GM21381 (cell line): Measurements from ENCODE around the gene TCERG1L.
"Not testable (repeated sequence)": the region's sequence is repeated elsewhere in the genome, so short reads cannot be mapped to it uniquely, and the experiment has no call there.

ENCODE experiments used
- ATAC-seq: cut with Tn5 transposase; IDR thresholded peaks from one replicate; pipeline ENCODE4 v1.9.1; 2021; ENCODE audit warnings: mild to moderate bottlenecking, moderate library complexity; ENCODE audit not compliant: unreplicated experiment

Gene TCERG1L, protein sequence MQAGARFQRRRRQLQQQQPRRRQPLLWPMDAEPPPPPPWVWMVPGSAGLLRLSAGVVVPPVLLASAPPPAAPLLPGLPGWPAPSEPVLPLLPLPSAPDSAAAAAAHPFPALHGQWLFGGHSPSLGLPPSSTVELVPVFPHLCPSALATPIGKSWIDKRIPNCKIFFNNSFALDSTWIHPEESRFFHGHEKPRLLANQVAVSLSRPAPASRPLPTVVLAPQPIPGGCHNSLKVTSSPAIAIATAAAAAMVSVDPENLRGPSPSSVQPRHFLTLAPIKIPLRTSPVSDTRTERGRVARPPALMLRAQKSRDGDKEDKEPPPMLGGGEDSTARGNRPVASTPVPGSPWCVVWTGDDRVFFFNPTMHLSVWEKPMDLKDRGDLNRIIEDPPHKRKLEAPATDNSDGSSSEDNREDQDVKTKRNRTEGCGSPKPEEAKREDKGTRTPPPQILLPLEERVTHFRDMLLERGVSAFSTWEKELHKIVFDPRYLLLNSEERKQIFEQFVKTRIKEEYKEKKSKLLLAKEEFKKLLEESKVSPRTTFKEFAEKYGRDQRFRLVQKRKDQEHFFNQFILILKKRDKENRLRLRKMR

DNA sequence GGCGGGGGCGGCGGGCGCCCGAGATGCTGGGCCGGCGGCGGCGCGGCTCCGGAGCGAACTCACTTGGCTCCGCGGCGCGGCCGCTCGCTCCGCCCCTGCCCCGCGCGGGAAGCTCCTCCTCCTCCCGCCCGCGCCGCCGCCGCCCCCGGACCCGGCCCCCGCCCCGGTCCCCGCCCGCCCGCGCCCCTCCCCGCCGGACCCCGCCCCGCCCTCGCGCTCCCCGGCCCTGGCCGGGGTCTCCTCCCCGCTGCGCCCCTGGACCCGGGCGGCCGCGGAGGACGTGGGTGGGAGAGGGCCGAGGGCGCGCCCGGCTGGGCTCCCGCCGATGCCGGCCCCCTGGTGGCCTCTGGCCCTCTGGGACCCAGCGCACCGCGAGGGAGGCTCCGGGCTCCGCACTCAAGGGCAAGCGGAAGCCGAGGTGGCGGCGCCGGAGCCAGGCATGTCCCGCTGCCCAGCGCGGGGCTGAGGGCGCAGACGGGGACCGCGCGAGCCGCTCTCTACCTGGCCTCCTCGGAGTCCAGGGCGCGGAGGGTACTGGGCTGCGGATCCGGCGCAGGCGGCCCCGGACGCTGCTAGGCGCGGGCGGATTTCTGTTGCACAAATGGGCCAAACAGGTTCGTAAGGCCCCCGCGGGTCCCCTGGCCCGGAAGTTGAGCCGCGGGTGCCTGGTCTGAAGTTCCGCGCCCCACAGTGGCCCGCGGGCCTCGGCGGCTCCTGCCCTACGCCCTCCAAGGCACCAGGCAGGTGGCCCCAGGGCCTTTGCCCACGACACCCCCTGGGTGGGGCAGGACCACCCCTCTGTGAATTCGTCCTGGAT, at the start of gene TCERG1L:
TSS of gene TCERG1L (minus strand) at position 61 of the 817 bp plus-strand sequence. CDS start 86 bp downstream, outside the sequence.
- ATAC-seq, result no peak

DNA sequence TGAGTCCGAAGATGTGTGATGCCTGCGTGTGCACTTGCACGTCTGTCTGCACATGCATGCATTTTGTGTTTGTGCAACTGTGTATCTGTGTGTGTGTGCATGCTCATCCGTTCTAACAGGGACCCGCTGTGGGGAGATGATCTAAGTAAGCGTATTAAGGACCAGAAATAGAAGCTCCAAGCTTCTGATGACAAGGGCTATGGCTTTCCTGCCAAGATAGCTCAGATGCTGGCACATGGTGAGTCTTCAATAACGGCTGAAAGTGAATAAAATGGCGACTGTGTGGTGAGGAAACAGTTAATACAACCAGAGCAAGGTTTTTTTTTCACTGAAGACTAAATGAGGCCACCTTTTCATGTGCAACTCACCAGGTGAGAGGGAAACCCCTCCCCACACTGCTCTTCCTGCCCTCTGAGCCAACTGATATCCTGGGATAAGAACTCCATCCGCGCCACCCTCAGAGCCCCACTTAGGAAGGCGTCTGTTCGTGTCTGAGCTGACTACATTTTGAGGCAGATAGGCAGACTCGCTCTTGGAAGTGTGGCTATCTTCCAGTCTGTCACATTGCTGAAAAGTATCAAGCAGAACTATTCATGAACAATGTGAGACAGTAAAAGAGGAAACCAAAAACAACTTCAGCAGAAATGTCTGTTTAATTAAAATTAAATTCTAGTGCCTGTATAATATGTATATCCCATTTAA, 47.4 kb upstream of the TCERG1L start:
- no peak for ATAC-seq

DNA sequence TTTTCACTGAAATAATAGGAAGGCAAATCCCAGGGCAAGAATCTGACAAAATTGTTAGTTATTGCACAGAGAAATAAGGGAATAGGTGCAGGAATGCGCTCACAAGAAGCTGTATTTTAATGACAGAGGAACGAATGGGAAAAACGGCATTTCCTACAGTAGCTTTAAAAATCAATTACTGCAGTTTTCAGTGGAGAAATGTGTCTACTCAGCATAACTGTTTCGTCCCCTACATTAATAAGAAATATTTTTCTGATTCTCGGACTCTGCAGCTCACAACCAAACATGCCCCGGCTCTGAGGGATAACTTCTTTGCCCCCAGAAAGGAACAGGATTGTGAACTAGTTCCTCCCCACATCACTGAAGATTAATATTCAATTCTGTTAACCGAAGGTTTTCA, 44.9 kb upstream of the TCERG1L start:
- ATAC-seq, result no peak

DNA sequence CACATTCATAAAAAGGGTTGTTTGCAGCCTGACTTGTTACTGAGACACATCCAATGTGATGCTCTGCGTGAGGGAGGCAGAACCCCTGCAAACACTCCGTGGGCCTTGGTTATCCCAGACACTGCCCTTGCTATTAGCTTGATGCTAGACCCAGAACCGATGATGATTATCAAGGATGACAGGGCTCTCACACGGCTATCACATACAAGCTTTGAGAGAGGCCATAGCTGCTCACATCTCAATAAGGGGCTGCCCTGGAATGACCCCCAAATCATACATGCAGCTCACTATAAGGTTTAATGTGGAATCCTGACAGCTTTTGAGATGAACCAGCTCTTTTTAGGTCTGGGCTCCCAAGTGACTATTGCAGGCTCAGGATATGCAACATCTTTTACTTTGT, 44.4 kb upstream of the TCERG1L start:
- ATAC-seq, result no peak

- no peak for ATAC-seq
These were observed 43.5 kb upstream of the TCERG1L start for GRCh38 chr10:131355056-131355455.

DNA sequence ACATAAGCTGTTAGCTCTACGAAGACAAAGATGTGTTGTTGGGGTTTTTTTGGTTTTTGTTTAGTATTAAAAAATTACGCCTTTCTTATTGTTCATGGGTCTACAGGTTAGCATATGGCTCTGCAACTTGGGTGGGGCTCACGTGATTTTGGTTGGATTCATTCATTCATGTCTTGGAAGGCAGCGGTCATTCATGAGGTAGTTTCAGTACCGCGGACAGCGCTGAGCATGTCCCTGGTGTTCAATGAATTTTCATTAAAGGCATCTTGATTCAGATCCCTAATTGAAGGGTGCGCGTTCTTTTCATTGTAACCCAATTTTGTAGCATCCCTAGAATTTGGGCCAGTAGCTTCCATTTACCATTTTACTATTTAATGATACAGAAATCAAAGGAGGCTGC, 42.9 kb upstream of the TCERG1L start:
- no peak for ATAC-seq

DNA sequence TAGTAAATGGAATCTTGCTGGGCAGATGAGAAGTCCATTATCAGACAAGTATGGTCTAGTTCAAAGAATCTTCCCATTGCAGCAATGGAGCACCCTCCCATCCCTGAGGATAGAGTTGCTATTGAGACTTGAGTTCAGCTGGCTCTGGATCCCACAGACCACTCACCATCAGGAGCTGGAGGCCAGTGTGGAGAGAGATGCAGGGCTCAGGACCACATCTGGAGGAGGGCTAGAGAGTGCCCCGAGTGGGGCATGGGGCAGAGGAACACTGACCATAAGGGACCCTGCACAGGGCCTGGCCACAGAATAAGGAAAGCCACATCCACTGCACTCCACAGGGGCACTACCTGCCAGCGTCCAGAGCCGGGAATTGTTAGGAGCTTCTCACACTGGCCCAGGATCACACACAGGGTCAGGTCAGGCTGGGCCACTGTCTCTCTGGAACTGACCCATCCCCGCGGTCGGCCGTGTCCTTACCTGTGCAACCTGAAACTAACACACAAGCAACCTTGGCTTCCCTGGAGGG, 41.3 kb upstream of the TCERG1L start:
- no peak for ATAC-seq

DNA sequence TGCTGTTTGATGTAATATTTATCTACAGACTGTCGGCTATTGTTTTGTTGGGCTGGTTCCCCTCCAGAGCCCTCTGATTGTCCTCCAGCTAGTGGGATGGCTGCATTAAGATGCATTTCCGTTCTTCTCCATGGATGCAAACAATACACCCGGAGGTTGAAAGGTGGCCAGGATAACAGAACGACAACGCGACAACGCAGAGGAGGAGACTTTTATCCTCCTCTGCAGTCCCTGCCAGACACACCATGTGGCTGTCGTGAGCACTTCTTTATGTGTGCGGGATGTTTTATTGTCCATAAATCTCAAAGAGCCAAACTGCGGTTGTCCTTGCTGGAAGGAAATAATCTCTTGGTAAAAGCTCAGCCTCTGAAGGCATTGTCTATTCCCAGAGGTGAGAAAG, 39.1 kb upstream of the TCERG1L start:
- no peak for ATAC-seq

DNA sequence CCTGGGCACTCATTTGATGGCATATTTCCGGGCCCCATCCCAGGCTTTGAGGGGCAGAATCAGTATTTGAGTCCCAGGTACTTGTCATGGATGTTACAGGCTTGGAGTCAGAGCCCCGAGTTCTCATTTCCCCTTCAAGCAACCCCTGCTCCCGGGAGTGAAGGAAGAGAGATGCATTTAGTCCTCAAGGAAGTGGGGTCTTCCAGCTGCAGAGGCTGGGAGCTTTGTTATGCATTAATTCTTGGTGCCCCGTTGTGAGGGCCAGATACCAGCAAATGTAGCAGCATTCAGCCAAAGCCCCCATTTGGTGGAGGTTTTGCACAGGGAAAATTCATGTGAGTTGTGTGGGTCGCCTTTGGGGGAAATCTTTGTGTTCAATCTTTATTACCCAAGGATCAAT, 38.7 kb upstream of the TCERG1L start:
- ATAC-seq, result no peak

DNA sequence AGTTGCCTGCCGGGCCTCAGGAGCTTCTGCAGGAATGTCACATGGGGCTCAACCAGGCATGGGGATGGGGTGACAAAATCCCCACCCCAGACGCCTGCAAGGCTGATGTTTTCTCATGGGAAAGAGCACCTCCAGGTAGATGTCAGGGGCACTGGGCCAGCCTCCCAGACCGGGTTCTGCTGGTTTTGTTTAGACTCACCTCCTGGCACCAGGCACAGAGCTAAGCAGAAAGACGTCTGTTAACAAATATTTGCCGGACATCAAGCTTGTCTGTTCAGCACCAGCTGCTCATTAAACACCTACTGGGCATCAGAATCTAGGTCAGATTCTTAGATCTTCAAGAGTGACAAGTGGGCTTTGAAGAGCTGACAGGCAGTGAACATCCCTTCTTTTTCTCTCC, 34.9 kb upstream of the TCERG1L start:
- ATAC-seq, result no peak

- ATAC-seq, result no peak
These were observed 34.2 kb upstream of the TCERG1L start for GRCh38 chr10:131345691-131346090.

GRCh38 chr10:131344747-131345146, 33.2 kb upstream of the TCERG1L start:
- no peak for ATAC-seq

DNA sequence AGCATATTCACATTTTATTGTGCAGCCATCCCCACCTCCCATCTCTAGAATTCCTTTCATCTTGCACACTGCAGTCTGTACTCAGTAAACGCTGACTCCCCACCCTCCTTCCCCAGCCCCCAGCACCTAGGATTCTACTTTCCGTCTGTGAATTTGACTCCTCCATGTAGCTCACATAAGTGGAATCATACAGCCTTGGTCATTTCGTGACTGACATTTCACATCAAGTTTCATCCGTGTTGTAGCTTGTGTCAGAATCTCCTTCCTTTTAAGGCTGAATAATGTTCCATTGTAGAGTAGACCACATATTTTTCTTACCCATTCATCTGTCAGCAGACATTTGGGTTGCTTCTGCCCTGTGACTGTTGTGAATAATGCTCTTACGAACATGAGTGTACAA, 26.2 kb upstream of the TCERG1L start:
- no peak for ATAC-seq

DNA sequence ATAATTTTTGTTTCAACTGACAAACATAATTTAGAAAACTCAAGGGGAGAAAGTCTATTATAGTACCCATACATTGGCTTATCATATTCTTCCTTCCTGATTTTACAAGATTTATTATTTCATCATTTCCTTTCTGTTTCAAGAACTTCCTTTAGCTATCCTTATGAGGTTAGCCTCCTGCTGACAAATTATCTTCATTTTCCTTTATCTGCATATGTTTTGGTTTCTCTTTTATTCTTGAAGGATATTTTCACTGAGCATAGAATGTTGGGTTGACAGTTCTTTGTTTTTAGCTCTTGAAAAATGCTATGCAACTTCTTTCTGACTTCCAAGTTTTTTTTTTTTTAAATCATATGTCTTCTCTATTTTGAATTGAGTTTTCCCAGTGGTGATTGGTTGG, 21.3 kb upstream of the TCERG1L start:
- ATAC-seq, result no peak

- no peak for ATAC-seq
These were observed 12.4 kb upstream of the TCERG1L start for GRCh38 chr10:131323880-131324279.

DNA sequence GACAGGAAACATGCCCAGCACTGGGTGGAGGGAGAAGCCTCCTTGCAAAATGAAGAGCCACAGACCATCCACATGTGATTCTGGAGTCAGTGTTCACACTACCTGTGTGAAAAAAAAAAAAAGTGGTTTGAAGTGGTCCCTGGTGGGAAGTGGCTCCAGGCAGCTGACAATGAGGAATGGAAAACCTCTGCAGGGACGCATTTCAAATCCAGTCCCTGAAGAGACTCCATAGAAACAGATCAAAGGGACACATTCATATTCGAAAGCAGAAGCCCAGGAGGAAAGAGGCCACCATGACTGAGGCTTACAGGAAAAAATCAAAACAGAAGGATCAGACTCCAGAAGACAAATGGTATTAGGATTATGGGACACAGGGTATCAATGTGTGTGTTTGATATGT, 11.5 kb upstream of the TCERG1L start:
- no peak for ATAC-seq

GRCh38 chr10:131322575-131322974, 11.1 kb upstream of the TCERG1L start:
- ATAC-seq, result not testable (repeated sequence)

- ATAC-seq, result no peak
These were observed 9.5 kb upstream of the TCERG1L start for GRCh38 chr10:131320860-131321604.

DNA sequence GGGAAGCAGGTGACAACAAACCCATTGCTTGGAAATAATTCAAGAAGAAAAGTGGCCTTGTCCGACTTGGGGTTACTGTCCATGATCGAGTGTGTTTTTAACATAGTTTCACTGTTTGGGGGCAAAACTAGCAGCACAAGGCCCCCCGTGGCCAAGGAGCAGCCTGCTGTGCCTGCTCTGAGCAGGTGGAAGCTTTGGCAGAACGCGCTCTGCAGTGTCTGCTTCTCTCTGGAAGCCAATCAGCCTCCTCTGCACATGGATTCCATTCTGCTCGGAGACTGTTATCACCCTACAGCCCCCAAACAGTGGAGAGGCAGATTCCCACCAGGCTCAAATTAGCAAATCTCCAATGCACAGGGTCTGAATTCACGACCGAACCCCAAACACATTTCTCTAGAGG, 7.3 kb upstream of the TCERG1L start:
- no peak for ATAC-seq

- no peak for ATAC-seq
These were observed 6.8 kb upstream of the TCERG1L start for GRCh38 chr10:131318291-131318690.
